ENCODE measurements around the gene IGLL5. TPM values are rescaled to one million over a fixed set of nuclear protein-coding genes. Genes with fewer than 3 reads are reported as not detected.

IGLL5 gene
- total RNA-seq, 1 experiment from 2014 or later = not detected

DNA sequence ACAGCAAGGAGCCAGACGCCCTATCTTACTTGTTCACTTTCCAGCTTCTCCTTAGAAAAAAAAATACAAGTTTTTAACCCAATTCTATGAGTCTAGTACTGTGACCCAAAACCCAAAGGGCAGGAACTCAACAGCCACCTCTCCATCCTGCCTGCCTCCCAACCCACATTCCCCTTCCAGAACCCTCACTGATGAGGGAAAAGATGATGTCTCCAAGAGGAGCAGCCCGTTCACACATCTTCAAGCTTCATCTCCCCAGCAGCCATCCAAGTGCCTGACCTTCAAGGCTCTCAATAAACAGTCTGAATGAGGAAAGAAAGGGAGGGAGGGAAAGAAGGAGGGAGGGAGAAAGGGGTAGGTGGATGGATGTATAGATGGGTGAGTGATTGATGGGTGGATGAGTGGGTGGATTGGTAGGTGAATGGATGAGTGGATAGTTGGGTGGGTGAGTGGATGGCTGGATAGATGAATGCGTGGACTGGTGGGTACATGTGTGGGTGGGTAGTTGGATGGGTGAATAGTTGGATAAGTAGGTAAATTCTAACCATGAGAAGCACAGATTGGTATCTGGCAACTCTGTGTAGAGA is 50.4 kb downstream of the IGLL5 start:
- ChIA-PET POLR2A (ENCODE audit: unreplicated experiment) (no interaction called here), CTCF (interaction anchor here (0.6 kb wide), 1 partner anchor 22 kb away, joined by 3 read pairs; no protein-coding TSS in a partner anchor)
- Histone ChIP-seq H2AFZ (ENCODE audit: low read length) (no peak overlapping the region), H3K9ac (ENCODE audit: low read length) (no peak overlapping the region), H4K20me1 (ENCODE audit: low read length) (no peaks in the 10 kb centered on the region), H3K79me2 (ENCODE audit: low read length) (no peaks in the 10 kb centered on the region), H3K4me3 (ENCODE audit: low read length) (no peak overlapping the region), H3K9me2 (replicated peaks; ENCODE audit: low read length) (no peaks in the 10 kb centered on the region), H3K9me3 (ENCODE audit: low read length) (no peaks in the 10 kb centered on the region), H3K27me3 (ENCODE audit: low read length) (no peaks in the 10 kb centered on the region), H3K4me2 (ENCODE audit: low read length) (no peak overlapping the region), H3K36me3 (ENCODE audit: low read depth, low read length) (no peaks in the 10 kb centered on the region), H3K4me1 (ENCODE audit: insufficient read depth, low read length) (no peaks in the 10 kb centered on the region), H3K27ac (ENCODE audit: low read length) (no peak overlapping the region), H3F3A (ENCODE audit: low read length, unreplicated experiment) (no peaks in the 10 kb centered on the region)
- ATAC-seq = no peak
- TF ChIP-seq EZH2phosphoT487 (IDR thresholded peaks at IDR 0.05; ENCODE audit: borderline replicate concordance, low read length) (no peak), EZH2 (IDR thresholded peaks at IDR 0.05; ENCODE audit: low read length, unreplicated experiment) (no peak), CTCF (conservative IDR thresholded peaks at IDR 0.05; ENCODE audit: low read depth, low read length) (no peak)
- intact Hi-C loops (cut with micrococcal nuclease) = no loop called here
- BruUV-seq (replicated peaks) = no TSS peak
- no peak for DNase-seq

DNA sequence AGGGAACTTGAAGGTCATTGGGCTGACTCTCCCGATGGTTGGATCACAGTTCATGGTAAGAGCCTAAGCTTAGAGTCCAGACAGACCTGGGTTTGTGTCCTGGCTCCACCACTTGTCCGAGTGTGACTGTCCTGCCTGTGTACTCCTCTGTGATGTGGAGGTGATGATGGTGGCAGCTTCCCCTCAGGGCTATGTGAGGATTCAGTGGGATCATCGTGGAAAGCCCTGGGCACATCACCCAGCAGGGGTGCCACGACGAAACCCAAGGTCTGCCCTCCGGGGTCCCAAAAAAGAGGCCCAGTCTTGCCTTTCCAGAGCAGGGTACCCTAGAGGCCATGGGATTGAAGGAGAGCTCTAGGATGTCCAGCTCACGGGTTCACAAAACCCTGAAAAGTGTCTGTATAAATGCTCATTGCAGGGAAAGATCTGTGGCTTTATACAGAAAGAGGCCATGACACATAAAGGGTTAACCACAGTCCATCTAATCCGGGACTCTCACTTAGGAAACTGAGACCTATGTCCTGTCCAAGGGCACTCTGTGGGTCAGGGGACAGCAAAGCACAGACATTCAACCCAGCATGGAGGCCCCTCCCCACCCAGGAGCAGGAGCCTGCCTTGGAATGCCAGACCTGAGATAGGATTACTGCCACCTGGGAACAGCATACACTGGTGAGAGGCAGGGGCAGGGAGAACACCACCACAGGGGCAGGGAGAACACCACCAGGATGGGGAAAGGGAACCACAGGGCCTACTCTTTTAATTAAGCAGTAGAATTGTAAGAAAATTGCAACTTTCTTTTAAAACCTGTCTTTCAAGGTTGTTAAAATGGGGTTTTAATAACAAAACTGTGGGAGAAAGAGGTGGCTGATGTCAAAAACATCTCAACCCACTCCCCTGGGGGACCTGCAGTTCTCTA is 51.3 kb downstream of the IGLL5 start:
- no peak for TF ChIP-seq CTCF (conservative IDR thresholded peaks at IDR 0.05; ENCODE audit: low read depth, low read length)
- no peak for TF ChIP-seq EZH2phosphoT487 (IDR thresholded peaks at IDR 0.05; ENCODE audit: borderline replicate concordance, low read length)
- no peak for TF ChIP-seq EZH2 (IDR thresholded peaks at IDR 0.05; ENCODE audit: low read length, unreplicated experiment)
- Histone ChIP-seq H3K27ac (ENCODE audit: low read length) (no peak overlapping the region), H2AFZ (ENCODE audit: low read length) (no peak overlapping the region), H3K36me3 (ENCODE audit: low read depth, low read length) (no peaks in the 10 kb centered on the region), H3F3A (ENCODE audit: low read length, unreplicated experiment) (no peaks in the 10 kb centered on the region), H3K79me2 (ENCODE audit: low read length) (no peaks in the 10 kb centered on the region), H3K4me2 (ENCODE audit: low read length) (no peak overlapping the region), H3K4me1 (ENCODE audit: insufficient read depth, low read length) (no peaks in the 10 kb centered on the region), H3K27me3 (ENCODE audit: low read length) (no peaks in the 10 kb centered on the region), H3K9me2 (replicated peaks; ENCODE audit: low read length) (no peaks in the 10 kb centered on the region), H3K4me3 (ENCODE audit: low read length) (no peak overlapping the region), H3K9ac (ENCODE audit: low read length) (no peak overlapping the region), H4K20me1 (ENCODE audit: low read length) (no peaks in the 10 kb centered on the region), H3K9me3 (ENCODE audit: low read length) (no peaks in the 10 kb centered on the region)
- no TSS peak for BruUV-seq (replicated peaks)
- ATAC-seq (no peak), DNase-seq (no peak)
- intact Hi-C loops (cut with micrococcal nuclease) = no loop called here
- POLR2A ChIA-PET (ENCODE audit: unreplicated experiment) = no interaction called here
- CTCF ChIA-PET = no interaction called here

Measured in PC-3 (cell line).